ENCODE data around the gene CILP2. TPM values are rescaled to one million over a fixed set of nuclear protein-coding genes. Genes with fewer than 3 reads are reported as not detected.

The CILP2 gene
- total RNA-seq, 2 experiments from 2014 or later = 1.1 to 1.7 TPM

DNA sequence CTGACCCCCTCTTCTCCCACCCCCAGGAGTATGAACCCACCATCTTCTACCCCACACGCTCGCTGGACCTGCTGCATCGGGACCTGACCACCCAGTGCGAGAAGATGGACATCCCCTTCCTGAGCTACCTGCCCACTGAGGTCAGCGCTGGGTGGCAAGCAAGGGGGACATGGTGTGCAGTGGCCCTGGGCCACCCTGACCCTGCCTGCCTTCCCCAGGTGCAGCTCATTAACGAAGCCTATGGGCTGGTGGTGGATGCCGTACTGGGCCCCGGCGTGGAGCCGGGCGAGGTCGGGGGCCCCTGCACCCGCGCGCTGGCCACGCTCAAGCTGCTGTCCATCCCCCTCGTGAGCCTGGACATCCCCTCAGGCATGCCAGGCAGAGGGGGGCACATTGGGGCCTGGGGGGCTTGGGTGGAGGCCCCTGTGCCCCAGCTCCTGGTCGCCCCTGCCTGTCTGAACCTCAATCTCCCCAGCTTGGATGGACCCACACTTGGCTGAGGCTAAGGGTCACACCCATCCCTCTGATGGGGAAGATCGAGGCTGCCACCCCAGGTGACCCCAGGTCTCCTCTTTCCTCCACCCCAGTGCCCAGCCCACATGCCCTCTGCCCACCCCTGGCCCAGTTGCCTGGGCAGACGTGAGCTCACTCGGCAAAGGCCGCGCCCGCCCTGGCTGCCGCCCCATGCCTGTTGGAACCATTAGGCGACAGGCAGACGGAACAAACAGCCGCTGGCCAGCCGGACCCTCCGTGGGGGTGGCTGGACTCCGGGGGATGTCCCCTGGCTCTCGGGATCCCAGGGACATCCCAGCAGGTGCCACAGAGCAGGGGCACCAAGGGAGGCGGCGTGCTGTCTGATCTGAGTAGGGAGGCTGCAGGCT lies 2.5 kb upstream of the CILP2 start:
- DNase-seq (no peak), ATAC-seq (ENCODE audit: poor library complexity) (no peak)
- H3K36me3 Mint-ChIP-seq (ENCODE audit: low read depth) = peaks cover 12% of the 10 kb centered on the region
- H3K27me3 Mint-ChIP-seq = no peaks in the 10 kb centered on the region
- Histone ChIP-seq H3K9me3 (ENCODE audit: control insufficient read depth in 1 of 2, insufficient read depth in 1 of 2, low read length in 2 of 2) (peaks cover 0 to 10% of the 10 kb centered on the region in 2 experiments), H3K4me1 (ENCODE audit: insufficient read depth, low read length) (peaks cover 37% of the 10 kb centered on the region), H3K27me3 (ENCODE audit: control insufficient read depth in 1 of 2, insufficient read depth in 2 of 2, low read length in 2 of 2) (no peaks in the 10 kb centered on the region), H3K27ac (ENCODE audit: low read depth in 1 of 2, low read length in 2 of 2) (no peak overlapping the region), H3K4me3 (ENCODE audit: low read length) (no peak overlapping the region), H3K36me3 (ENCODE audit: insufficient read depth, low read length) (peaks cover 1% of the 10 kb centered on the region)
- peaks cover 38% of the 10 kb centered on the region for H3K4me1 Mint-ChIP-seq (ENCODE audit: low read depth)
- H3K27ac Mint-ChIP-seq = peak overlapping the region; percentile 42
- ChIA-PET CTCF (interaction anchor here (1.4 kb wide), 1 partner anchor 108 kb away, joined by 4 read pairs; the partner anchor contains the start of gene GMIP), POLR2A (interaction anchor here (0.6 kb wide), 1 partner anchor 334 kb away, joined by 3 read pairs; no protein-coding TSS in a partner anchor)
- no peaks in the 10 kb centered on the region for H3K9me3 Mint-ChIP-seq
- TF ChIP-seq, protein P1, sequence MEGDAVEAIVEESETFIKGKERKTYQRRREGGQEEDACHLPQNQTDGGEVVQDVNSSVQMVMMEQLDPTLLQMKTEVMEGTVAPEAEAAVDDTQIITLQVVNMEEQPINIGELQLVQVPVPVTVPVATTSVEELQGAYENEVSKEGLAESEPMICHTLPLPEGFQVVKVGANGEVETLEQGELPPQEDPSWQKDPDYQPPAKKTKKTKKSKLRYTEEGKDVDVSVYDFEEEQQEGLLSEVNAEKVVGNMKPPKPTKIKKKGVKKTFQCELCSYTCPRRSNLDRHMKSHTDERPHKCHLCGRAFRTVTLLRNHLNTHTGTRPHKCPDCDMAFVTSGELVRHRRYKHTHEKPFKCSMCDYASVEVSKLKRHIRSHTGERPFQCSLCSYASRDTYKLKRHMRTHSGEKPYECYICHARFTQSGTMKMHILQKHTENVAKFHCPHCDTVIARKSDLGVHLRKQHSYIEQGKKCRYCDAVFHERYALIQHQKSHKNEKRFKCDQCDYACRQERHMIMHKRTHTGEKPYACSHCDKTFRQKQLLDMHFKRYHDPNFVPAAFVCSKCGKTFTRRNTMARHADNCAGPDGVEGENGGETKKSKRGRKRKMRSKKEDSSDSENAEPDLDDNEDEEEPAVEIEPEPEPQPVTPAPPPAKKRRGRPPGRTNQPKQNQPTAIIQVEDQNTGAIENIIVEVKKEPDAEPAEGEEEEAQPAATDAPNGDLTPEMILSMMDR (IDR thresholded peaks at IDR 0.05) = no peak
- intact Hi-C loops (cut with DNase I, micrococcal nuclease) = loop anchor here in 1 of 2 experiments (5.0 kb wide), 2 partner anchors 57 to 202 kb away; no protein-coding TSS in a partner anchor
- no peak overlapping the region for H3K4me3 Mint-ChIP-seq

DNA sequence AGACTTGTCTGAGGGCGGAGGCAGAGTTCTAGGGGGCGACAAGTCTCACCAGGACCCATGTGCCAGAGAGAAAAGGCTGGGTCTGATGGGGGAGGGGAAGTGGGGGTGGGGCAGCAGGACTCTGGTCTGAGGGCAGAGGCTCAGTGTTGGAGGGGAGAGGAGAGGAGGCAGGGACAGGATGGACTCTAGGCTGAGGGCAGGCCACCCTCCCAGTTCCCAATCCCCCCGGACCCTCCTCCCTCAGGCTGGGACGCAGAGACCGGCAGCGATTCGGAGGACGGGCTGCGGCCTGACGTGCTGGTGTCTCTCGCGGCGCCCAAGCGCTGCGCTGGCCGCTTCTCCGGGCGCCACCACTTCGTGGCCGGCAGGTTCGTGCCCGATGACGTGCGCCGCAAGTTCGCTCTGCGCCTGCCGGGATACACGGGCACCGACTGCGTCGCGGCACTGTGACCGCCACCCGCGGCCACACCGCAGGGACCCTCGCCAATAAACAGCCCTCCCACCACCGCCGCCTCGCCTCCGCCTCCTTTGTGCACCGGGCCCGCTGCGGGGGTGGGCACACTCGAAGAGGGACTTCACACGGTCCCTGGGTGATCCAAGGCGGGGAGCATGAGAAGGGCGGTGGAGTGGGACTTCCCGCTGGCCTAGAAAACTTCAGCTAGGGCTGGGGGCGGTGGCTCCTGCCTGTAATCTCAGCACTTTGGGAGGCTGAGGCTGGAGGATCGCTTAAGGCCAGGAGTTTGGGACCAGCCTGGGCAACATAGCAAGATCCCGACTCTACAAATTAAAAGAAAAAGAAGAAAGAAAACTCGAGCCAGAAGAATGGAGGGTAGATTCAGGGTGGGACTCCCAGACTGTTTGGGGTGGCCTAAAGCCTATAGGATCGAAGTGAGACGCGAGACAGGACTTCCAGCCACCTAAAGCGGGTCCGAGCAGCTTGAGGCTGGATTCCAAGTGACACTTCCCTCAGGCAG lies 703 bp upstream of the CILP2 start:
- DNase-seq (peak in 3 of 14 experiments; percentile 32 to 74 (median 68)), ATAC-seq (ENCODE audit: poor library complexity) (peak; percentile 3)
- Histone ChIP-seq H3K9me3 (ENCODE audit: control insufficient read depth in 1 of 2, insufficient read depth in 1 of 2, low read length in 2 of 2) (peaks cover 0 to 11% of the 10 kb centered on the region in 2 experiments), H3K27me3 (ENCODE audit: control insufficient read depth in 1 of 2, insufficient read depth in 2 of 2, low read length in 2 of 2) (no peaks in the 10 kb centered on the region), H3K36me3 (ENCODE audit: insufficient read depth, low read length) (no peaks in the 10 kb centered on the region), H3K4me1 (ENCODE audit: insufficient read depth, low read length) (peaks cover 50% of the 10 kb centered on the region), H3K27ac (ENCODE audit: low read depth in 1 of 2, low read length in 2 of 2) (no peak overlapping the region), H3K4me3 (ENCODE audit: low read length) (peak overlapping the region; percentile 16)
- POLR2A ChIA-PET = interaction anchor here (0.6 to 1.3 kb wide), 3 partner anchors 12 to 196 kb away, joined by 3 read pairs; partner anchors contain the start of gene ZNF14
- CTCF ChIA-PET = interaction anchor here (0.5 kb wide), 1 partner anchor 129 kb away, joined by 3 read pairs; no protein-coding TSS in a partner anchor
- Mint-ChIP-seq H3K27me3 (no peaks in the 10 kb centered on the region), H3K4me3 (peak overlapping the region; percentile 71), H3K4me1 (ENCODE audit: low read depth) (peaks cover 45% of the 10 kb centered on the region), H3K27ac (peak overlapping the region; percentile 51), H3K36me3 (ENCODE audit: low read depth) (no peaks in the 10 kb centered on the region), H3K9me3 (no peaks in the 10 kb centered on the region)
- intact Hi-C loops (cut with DNase I, micrococcal nuclease) = loop anchor here in 1 of 2 experiments (5.0 kb wide), 2 partner anchors 55 to 200 kb away; no protein-coding TSS in a partner anchor
- TF ChIP-seq, protein P1 (IDR thresholded peaks at IDR 0.05) = no peak

DNA sequence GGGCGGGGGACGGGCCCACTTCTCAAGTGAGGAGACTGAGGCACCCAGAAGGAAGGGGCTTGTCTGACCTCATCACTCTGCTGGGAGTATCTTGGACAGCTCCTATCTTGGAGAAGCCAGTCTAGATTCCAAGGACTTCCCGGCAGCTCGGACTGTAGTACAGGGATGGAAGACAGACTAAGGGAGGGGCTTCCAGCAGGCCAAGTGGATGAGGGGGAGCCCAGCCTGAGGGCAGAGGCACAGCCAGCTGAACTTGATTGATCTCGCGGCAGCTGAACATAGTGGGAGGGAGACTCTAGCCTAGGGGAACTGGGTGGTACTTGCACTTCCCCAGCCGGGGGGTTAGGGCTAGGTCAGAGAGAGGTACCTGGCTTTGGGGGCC lies 711 bp downstream of the CILP2 start:
- no peak for ATAC-seq (ENCODE audit: poor library complexity)

More for the DNA sequence above, 711 bp downstream of the CILP2 start:
- TF ChIP-seq, protein P1 (IDR thresholded peaks at IDR 0.05) = no peak
- Mint-ChIP-seq H3K36me3 (ENCODE audit: low read depth) (no peaks in the 10 kb centered on the region), H3K4me3 (peak overlapping the region; percentile 70), H3K27me3 (no peaks in the 10 kb centered on the region), H3K9me3 (no peaks in the 10 kb centered on the region), H3K27ac (peak overlapping the region; percentile 10), H3K4me1 (ENCODE audit: low read depth) (peaks cover 39% of the 10 kb centered on the region)
- peak in 2 of 14 experiments; percentile 29 to 52 for DNase-seq
- peak overlapping the region; percentile 25 for H3K4me3 ChIP-seq (ENCODE audit: low read length)
- H3K9me3 ChIP-seq (ENCODE audit: control insufficient read depth in 1 of 2, insufficient read depth in 1 of 2, low read length in 2 of 2) = peaks cover 0 to 11% of the 10 kb centered on the region in 2 experiments
- peaks cover 47% of the 10 kb centered on the region for H3K4me1 ChIP-seq (ENCODE audit: insufficient read depth, low read length)
- H3K27me3 ChIP-seq (ENCODE audit: control insufficient read depth in 1 of 2, insufficient read depth in 2 of 2, low read length in 2 of 2) = no peaks in the 10 kb centered on the region
- ChIA-PET POLR2A (interaction anchor here (0.7 to 1.3 kb wide), 6 partner anchors 10 to 283 kb away, joined by 3 to 7 read pairs (median 3); partner anchors contain the start of genes ATP13A1, ZNF101, ZNF14 and ZNF506), CTCF (interaction anchor here (1.0 to 1.1 kb wide), 2 partner anchors 16 to 105 kb away, joined by 3 to 4 read pairs; partner anchors contain the start of gene GMIP)
- intact Hi-C loops (cut with DNase I, micrococcal nuclease) = loop anchor here in 1 of 2 experiments (5.0 kb wide), 2 partner anchors 54 to 199 kb away; no protein-coding TSS in a partner anchor
- H3K36me3 ChIP-seq (ENCODE audit: insufficient read depth, low read length) = no peaks in the 10 kb centered on the region
- H3K27ac ChIP-seq (ENCODE audit: low read depth in 1 of 2, low read length in 2 of 2) = no peak overlapping the region

All from CD4-positive, alpha-beta T cell (primary cell).